Measurements from ENCODE around the gene RENBP.

RENBP gene

GRCh38 chrX:153911798-153912197, 32.6 kb downstream of the RENBP start:
- no peak for DNase-seq

DNA sequence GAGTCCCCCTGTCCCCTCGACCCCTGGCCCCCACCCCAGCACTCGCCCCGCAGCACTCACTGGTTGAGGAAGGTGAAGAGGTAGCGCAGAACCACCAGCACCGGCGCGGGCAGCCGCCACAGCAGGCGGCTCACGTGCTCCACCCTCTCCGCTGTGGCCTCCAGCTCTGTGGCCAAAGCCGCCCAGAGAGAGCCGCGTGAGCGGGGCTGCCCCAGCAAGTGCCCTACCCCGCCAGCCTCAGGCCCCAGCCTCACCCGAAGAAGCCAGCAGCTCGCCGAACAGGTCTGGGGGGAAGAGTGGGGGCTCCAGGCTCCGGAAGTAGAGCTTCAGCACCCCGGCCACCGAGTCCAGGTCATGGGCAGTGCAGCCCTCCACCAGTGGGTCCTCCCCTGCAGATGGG, 34.0 kb downstream of the RENBP start:
- DNase-seq = no peak

GRCh38 chrX:153909980-153910360, 34.5 kb downstream of the RENBP start:
- no peak for DNase-seq

DNA sequence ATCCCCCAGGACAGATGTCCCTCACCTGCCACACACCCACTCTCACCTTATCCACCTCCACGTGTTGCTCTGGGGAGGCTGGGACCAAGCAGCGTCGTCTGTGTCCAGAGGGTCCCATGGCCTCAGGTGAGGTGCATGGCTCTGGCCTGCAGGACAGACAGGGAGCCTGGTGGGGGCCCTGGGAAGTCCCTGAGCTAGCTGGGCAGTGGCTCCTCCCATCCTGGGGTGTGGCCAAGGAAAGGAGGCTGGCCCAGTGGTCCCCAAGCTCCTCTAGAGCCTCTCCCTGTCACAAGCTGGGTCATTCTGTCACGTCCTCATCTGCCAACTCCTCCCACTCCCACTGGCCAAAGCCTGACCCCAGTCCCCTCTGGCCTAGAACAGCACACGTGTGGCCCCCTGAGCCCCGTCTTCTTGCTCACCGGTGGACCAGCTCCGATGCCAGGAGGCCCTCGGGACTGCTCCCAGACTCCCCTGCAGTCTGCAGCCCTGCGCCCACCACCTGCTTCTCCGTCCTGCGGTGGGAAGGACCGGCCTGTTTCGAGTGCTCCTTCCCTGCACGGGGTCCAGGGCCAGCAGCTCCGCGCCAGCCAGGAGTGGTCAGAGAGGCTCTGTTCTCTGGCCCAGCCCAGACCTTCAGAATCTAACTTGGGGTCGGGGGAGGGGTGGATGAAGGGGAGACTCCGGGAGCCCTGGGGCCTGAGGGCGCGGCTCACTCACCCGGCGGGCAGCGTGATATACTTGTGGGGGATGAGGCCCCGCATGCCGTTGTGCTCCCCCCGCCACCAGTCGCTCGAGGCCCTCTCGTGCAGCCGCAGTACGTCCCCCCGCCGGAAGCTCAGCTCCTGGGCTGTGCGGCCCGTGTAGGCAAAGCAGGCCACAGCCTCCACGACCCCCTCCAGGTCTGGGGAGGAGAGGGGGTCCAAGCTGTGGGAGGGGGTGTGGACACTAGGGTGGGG, 35.1 kb downstream of the RENBP start:
- no peak for DNase-seq

DNA sequence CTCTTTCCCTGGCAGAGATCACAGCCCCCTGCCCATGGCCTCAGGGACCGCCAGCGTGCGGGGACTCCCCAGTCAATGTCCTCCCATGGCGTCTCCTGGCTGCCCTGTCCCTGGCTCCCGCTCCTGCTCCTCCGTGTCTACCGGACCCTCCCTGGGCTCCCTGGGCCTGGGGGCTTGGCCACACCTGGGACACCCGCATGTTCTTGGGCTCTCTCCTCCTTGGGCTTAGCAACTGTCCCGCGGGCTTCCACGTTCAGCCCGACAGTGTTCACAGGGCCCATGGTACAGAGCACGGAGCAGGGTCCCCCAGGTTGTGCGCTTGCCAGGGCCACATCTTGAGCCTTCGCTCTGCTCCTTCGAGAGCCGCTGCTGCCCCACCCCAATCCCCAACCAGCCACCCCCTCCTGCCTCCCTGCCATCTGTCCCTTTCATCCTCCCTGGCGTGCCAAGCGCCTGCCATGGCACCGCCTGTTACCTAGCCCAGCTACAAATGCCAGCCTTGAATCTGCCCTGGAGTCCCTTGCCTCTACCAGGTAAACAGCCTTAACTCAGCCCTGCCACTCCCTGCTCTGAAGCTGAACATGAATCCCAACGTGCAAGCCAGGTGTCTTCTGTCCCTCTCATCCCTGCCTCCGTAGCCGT, 36.1 kb downstream of the RENBP start:
- DNase-seq = no peak

DNA sequence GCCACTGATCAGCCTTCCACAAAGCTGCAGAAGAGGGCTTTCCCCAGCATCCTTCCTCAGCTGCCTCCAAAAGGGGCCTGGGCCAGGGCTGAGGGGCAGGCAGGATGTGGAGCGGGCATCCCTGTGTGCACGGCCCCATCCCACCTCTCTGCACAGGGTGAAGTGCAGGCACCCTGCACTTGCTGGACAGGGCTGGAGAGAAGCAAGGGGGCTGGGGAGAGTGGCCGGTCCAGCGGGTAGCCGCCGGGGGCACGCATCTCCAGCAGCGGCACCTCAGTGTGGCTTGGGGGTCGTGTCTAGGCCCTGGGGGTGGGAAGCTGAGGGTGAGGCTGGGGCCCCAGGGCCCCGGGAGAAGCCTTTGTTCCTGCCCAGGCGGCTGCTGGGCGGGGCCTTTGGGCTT, 37.0 kb downstream of the RENBP start:
- DNase-seq = no peak

GRCh38 chrX:153906126-153906917, 38.1 kb downstream of the RENBP start:
- no peak for DNase-seq

DNA sequence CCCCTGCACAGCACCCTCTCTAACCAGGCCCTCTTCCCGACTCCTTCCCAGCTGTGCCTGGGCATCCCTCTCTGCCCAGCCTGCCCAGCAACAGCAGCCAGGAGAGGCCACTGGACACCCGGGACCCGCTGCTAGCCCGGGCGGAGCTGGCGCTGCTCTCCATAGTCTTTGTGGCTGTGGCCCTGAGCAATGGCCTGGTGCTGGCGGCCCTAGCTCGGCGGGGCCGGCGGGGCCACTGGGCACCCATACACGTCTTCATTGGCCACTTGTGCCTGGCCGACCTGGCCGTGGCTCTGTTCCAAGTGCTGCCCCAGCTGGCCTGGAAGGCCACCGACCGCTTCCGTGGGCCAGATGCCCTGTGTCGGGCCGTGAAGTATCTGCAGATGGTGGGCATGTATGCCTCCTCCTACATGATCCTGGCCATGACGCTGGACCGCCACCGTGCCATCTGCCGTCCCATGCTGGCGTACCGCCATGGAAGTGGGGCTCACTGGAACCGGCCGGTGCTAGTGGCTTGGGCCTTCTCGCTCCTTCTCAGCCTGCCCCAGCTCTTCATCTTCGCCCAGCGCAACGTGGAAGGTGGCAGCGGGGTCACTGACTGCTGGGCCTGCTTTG, 38.9 kb downstream of the RENBP start:
- no peak for DNase-seq

- no peak for DNase-seq
These were observed 40.2 kb downstream of the RENBP start, which contains the start of gene AVPR2 for GRCh38 chrX:153903991-153904957. Gene AVPR2 (plus strand): TSS chrX:153904673. CDS start chrX:153905146, 473 bp downstream.

DNA sequence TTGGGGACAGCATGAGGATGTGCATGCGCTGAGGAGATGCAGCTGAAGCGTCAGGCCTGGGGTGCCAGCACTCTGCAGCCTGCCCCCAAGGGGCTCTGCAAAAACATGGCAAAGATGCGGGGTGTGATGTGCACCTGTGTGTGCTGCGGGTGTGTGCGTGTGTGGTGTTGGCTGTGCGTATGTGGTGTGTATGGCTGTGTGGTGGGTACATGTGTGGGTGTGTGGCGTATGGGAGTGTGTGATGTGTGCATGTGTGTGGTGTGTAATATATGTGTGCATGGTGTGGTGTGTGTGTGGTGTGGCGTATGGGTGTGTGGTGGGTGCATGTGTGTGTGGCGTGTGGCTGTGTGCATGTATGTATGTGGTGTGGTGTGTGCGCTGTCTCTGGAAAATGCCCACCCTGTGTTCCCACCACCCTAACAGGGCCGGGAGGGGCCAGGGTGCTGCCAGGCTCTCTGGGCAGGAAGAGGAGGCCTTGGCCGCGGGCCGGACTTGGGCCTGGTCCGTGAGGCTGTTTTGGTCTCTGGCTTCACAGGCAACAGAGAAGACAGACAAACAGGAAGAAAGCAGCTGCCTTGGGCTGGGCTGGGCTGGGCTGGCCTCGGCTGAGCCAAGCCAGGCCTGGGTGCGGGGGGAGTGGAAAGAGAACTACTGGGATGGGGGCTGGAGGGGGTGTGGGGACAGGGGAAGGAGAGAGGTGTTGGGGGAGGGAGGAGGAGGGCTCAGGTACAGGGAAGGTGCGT, 41.0 kb downstream of the RENBP start:
- DNase-seq = peak; percentile 20

- peak; percentile 61 for DNase-seq
These were observed 42.1 kb downstream of the RENBP start for GRCh38 chrX:153902385-153902784.

DNA sequence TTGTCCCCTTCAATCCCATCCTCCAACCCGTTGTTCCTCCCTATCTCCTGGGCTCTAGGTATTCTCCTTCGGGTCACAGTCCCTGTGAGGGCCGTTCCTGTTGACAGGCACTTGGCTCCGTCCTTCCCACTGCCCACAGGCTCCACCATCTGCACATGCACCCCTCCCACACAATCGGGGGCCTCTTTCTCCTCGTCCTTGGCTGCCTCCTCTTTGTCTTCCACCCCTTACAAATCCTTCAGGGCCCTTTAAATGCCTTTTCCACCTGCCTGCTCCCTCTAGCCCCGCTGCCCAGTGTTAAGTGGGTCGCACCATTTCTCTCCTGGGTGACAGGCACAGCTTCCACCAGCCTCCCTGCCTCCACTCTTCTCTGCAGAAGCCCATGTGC, 42.7 kb downstream of the RENBP start:
- no peak for DNase-seq

DNA sequence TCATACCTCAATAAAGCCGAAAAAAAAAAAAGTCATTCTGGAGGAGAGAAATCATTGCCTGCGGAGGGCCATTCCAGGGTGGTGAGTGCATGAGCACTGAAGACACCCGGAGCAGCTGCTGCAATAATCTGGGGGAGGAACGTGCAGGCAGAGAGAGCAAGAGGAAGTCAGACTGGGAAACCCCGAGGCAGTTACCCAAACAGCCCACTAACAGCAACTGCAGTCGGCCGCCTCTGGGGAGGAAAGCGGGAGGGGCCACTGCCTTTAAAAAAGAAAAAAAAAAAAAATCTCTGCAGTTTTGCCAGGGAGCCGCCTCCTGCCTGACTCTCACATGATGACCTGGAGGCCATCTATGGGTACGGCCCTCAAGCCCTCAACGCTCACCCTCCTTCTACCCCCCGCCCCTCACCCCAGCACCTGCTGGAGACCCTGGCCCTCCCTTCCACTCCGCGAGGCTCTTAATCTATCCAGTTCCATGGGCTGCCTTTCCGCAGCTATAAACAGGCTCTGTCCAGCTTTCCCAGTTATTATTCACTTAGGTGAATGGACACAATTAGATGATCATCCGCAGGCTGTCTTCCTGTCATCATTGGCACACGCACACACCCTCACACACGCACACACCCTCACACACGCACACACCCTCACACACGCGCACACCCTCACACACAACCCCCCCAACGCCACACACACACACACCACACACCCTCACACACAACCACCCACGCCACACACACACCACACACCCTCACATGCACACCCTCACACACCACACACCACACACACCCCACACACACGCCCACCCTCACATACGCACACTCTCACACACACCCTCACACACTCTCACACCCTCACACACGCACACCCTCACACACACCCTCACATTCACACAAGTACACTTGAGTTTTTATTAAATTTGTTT, 43.4 kb downstream of the RENBP start:
- DNase-seq = peak; percentile 93

- no peak for DNase-seq
These were observed 46.5 kb downstream of the RENBP start for GRCh38 chrX:153897899-153898298.

GRCh38 chrX:153889123-153889522, 55.3 kb downstream of the RENBP start:
- DNase-seq = no peak

- DNase-seq = no peak
These were observed 56.1 kb downstream of the RENBP start for GRCh38 chrX:153888344-153888743.

DNA sequence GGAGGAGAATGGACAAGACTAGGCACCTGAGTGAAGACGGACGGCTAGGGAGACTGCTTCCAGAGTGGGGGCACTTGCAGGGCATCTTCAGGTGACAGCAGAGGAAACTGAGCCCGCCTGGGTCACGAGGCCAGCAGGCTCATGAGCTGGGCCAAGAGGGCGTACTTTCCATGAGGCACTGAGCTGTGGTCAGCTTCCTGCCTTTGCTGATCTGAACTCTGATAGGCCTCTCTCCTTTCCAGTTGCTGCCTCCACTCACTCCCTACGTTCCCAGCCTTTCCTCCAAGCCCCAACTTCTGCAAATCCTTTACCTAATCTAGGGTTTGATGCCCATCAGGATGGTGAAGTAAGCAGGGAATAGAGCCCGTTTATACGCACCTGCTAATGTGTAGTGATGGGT, 57.1 kb downstream of the RENBP start:
- DNase-seq = no peak

- no peak for DNase-seq
These were observed 57.5 kb downstream of the RENBP start for GRCh38 chrX:153886915-153887314.

GRCh38 chrX:153885968-153886903, 58.2 kb downstream of the RENBP start, which contains the start of gene L1CAM:
Gene L1CAM (minus strand): TSS chrX:153886173. CDS start chrX:153875836, 10,337 bp downstream.
- no peak for DNase-seq
